ENCODE results near the gene ATXN7L1. TPM values are rescaled to one million over a fixed set of nuclear protein-coding genes. Genes with fewer than 3 reads are reported as not detected.

ATXN7L1 gene
- total RNA-seq, 3 donors from 2014 or later, result 19.7 to 29.5 (median 26.0) TPM

- Histone ChIP-seq H3K9me3 (no peaks in the 10 kb centered on the region), H3K4me1 (ENCODE audit: low read depth) (peaks cover 5% of the 10 kb centered on the region), H3K4me3 (no peak overlapping the region), H3K36me3 (ENCODE audit: low read depth) (no peaks in the 10 kb centered on the region)
- TF ChIP-seq CTCF (IDR thresholded peaks at IDR 0.05), result no peak
- DNase-seq (no peak), ATAC-seq (no peak)
- intact Hi-C loops (cut with DNase I, micrococcal nuclease), result no loop called here
Observed at GRCh38 chr7:105902325-105902911, 26.0 kb upstream of the ATXN7L1 start.

- Histone ChIP-seq H3K4me3 (no peak overlapping the region), H3K9me3 (no peaks in the 10 kb centered on the region), H3K4me1 (ENCODE audit: low read depth) (peaks cover 12% of the 10 kb centered on the region), H3K36me3 (ENCODE audit: low read depth) (no peaks in the 10 kb centered on the region)
- DNase-seq, result peak in 1 of 3 donors; percentile 20
- TF ChIP-seq CTCF (IDR thresholded peaks at IDR 0.05), result no peak
- intact Hi-C loops (cut with DNase I, micrococcal nuclease), result no loop called here
- ATAC-seq, result peak; percentile 80
Observed at GRCh38 chr7:105897999-105898398, 21.6 kb upstream of the ATXN7L1 start.

- ATAC-seq (peak; percentile 91), DNase-seq (peak; percentile 41 to 82 (median 62))
- TF ChIP-seq CTCF (IDR thresholded peaks at IDR 0.05), result no peak
- Histone ChIP-seq H3K36me3 (ENCODE audit: low read depth) (no peaks in the 10 kb centered on the region), H3K4me3 (no peak overlapping the region), H3K4me1 (ENCODE audit: low read depth) (peaks cover 12% of the 10 kb centered on the region), H3K9me3 (no peaks in the 10 kb centered on the region)
- intact Hi-C loops (cut with DNase I, micrococcal nuclease), result no loop called here
Observed at GRCh38 chr7:105896407-105896911, 20.1 kb upstream of the ATXN7L1 start.

GRCh38 chr7:105894131-105894530 lies 17.7 kb upstream of the ATXN7L1 start:
- intact Hi-C loops (cut with DNase I, micrococcal nuclease), result no loop called here
- Histone ChIP-seq H3K36me3 (ENCODE audit: low read depth) (no peaks in the 10 kb centered on the region), H3K4me3 (no peak overlapping the region), H3K9me3 (no peaks in the 10 kb centered on the region), H3K4me1 (ENCODE audit: low read depth) (peaks cover 12% of the 10 kb centered on the region)
- ATAC-seq (no peak), DNase-seq (no peak)
- TF ChIP-seq CTCF (IDR thresholded peaks at IDR 0.05), result no peak

GRCh38 chr7:105892387-105892786 lies 16.0 kb upstream of the ATXN7L1 start:
- intact Hi-C loops (cut with DNase I, micrococcal nuclease), result no loop called here
- H3K4me3 ChIP-seq, result no peak overlapping the region
- DNase-seq, result no peak
- no peak for ATAC-seq
- H3K9me3 ChIP-seq, result no peaks in the 10 kb centered on the region
- TF ChIP-seq CTCF (IDR thresholded peaks at IDR 0.05), result no peak
- H3K36me3 ChIP-seq (ENCODE audit: low read depth), result no peaks in the 10 kb centered on the region
- H3K4me1 ChIP-seq (ENCODE audit: low read depth), result peaks cover 7% of the 10 kb centered on the region

Data from mucosa of descending colon (tissue), 3 donors.